T-helper 17 cell (primary cell): ENCODE measurements around the gene TIMM21. TPM values are rescaled to one million over a fixed set of nuclear protein-coding genes. Genes with fewer than 3 reads are reported as not detected.

Experiments used
- total RNA-seq, 4 donors: library from RNA in 2 of 4; stranded (reverse) in 2 of 4; gene quantifications; one replicate each; pipeline ENCODE4 v1.2.3 and lab custom pipeline; 2022 to 2026

The TIMM21 gene
- total RNA-seq, 2 donors from 2014 or later, result 10.3 to 12.1 TPM

Other genes starting within 250 kb of the TIMM21 start
- under 1 TPM; 0.63 to 0.75 TPM for gene FBXO15, start 689 bp upstream of the TIMM21 start, total RNA-seq
- 10 to 100 TPM; 14.5 to 14.8 TPM for gene CYB5A, start 143.4 kb downstream of the TIMM21 start, total RNA-seq
- not detected for gene C18orf63, start 167.3 kb downstream of the TIMM21 start, total RNA-seq